Activated CD4-positive, alpha-beta T cell treated with anti-CD3 and anti-CD28 coated beads, Interleukin-2, amount 50 U/mL, for 1 hour (primary cell): ENCODE results near the gene DCAF5.
"Not testable (repeated sequence)": the region's sequence is repeated elsewhere in the genome, so short reads cannot be mapped to it uniquely, and the experiment has no call there.

Source experiments
- DNase-seq: peaks from one replicate; pipeline ENCODE4 v3.0.0-alpha.2; 2020

The DCAF5 gene

GRCh38 chr14:69152902-69153151 is at the start of gene DCAF5:
Gene DCAF5, minus strand, starts transcription at chr14:69153119. Its CDS starts 141 bp downstream, at chr14:69152978.
- peak; percentile 93 for DNase-seq

GRCh38 chr14:69199786-69200185 is 46.9 kb upstream of the DCAF5 start:
- no peak for DNase-seq

- DNase-seq: no peak
Observed at GRCh38 chr14:69193721-69194120, 40.8 kb upstream of the DCAF5 start.

- peak; percentile 61 for DNase-seq
Observed at GRCh38 chr14:69191340-69192111, 38.6 kb upstream of the DCAF5 start, which contains the start of gene EXD2. Gene EXD2, plus strand, starts transcription at chr14:69191498. Its CDS starts 17,973 bp downstream, at chr14:69209471.

- DNase-seq: no peak
Observed at GRCh38 chr14:69190191-69190590, 37.3 kb upstream of the DCAF5 start.

- DNase-seq: no peak
Observed at GRCh38 chr14:69183735-69184134, 30.8 kb upstream of the DCAF5 start.

- DNase-seq: not testable (repeated sequence)
Observed at GRCh38 chr14:69182580-69182979, 29.7 kb upstream of the DCAF5 start.

GRCh38 chr14:69181491-69181890 is 28.6 kb upstream of the DCAF5 start:
- DNase-seq: no peak

- no peak for DNase-seq
Observed at GRCh38 chr14:69175130-69175529, 22.2 kb upstream of the DCAF5 start.

GRCh38 chr14:69171569-69171968 is 18.6 kb upstream of the DCAF5 start:
- DNase-seq: no peak

GRCh38 chr14:69170839-69171238 is 17.9 kb upstream of the DCAF5 start:
- DNase-seq: no peak

GRCh38 chr14:69165787-69166186 is 12.9 kb upstream of the DCAF5 start:
- not testable (repeated sequence) for DNase-seq

- no peak for DNase-seq
Observed at GRCh38 chr14:69161590-69161989, 8.7 kb upstream of the DCAF5 start.

- no peak for DNase-seq
Observed at GRCh38 chr14:69156224-69156623, 3.3 kb upstream of the DCAF5 start.

GRCh38 chr14:69154779-69155178 is 1.9 kb upstream of the DCAF5 start:
- DNase-seq: no peak

GRCh38 chr14:69153873-69154270 is 953 bp upstream of the DCAF5 start:
- no peak for DNase-seq

- DNase-seq: no peak
Observed at GRCh38 chr14:69153152-69153872, 393 bp upstream of the DCAF5 start.

- DNase-seq: peak; percentile 41
Observed at GRCh38 chr14:69152181-69152901, 578 bp downstream of the DCAF5 start.

- DNase-seq: peak; percentile 75
Observed at GRCh38 chr14:69151458-69152180, 1.3 kb downstream of the DCAF5 start.

- no peak for DNase-seq
Observed at GRCh38 chr14:69149461-69150244, 3.3 kb downstream of the DCAF5 start.

GRCh38 chr14:69142101-69142500 is 10.8 kb downstream of the DCAF5 start:
- no peak for DNase-seq

GRCh38 chr14:69141550-69141949 is 11.4 kb downstream of the DCAF5 start:
- no peak for DNase-seq
